ENCODE results near the gene SYNJ1.

GRCh38 chr21:32702702-32703101 is 25.1 kb downstream of the SYNJ1 start:
- no peak for TF ChIP-seq POLR2A (IDR thresholded peaks at IDR 0.05; ENCODE audit: low read length)
- TF ChIP-seq GATA1 (IDR thresholded peaks at IDR 0.05; ENCODE audit: low read depth, low read length): no peak
